HG02973 (cell line): Measurements from ENCODE around the gene IFNK.

Experiments used
- ATAC-seq: cut with Tn5 transposase; IDR thresholded peaks from one replicate; pipeline ENCODE4 v1.9.1; 2021; ENCODE audit warnings: moderate library complexity; ENCODE audit not compliant: unreplicated experiment

The IFNK gene

DNA sequence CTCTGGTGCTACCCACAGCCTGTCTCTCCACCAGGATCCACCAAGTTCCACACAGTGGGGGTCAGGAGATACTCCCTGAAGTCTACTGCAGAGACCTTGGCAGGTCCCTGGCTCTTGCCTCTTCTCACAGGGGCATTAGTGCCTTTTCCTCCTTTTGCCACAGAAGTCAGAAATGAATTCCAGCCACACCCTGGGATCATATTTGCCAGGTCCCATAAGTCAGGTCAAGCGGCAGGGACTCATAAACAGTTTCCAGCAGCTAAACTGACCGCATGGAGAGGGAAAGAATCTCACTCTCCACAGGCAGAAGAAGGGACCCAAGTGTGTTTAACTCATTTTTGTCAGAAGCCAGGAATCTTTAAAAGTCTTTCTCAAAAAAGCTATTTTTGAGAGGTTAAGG, 13.3 kb upstream of the IFNK start:
- no peak for ATAC-seq

- no peak for ATAC-seq
Measured at GRCh38 chr9:27511771-27512170, 12.3 kb upstream of the IFNK start.

GRCh38 chr9:27514551-27514950, 9.5 kb upstream of the IFNK start:
- ATAC-seq, result no peak

- no peak for ATAC-seq
Measured at GRCh38 chr9:27518006-27518405, 6.1 kb upstream of the IFNK start.

- no peak for ATAC-seq
Measured at GRCh38 chr9:27518809-27519208, 5.3 kb upstream of the IFNK start.

GRCh38 chr9:27519466-27520465, 4.3 kb upstream of the IFNK start:
- no peak for ATAC-seq

GRCh38 chr9:27520986-27521385, 3.1 kb upstream of the IFNK start:
- ATAC-seq, result no peak

DNA sequence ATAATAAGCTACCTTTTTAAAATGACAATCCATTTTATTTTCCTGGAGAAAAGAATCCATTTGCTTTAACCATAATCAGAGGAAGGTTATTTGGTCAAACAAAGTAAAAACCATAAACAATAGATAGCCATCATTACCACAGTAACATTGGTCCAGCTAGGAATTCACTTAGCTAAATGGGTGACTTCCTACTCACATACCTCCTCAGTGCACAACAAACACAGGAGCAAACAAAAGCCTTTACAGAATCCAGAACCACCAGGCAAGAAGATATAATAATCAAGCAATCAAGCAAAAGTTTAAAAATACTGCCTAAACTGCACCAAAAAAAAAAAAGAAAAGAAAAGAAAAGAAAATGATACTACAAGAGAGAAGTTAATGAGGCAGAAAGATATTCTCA, 949 bp upstream of the IFNK start:
- no peak for ATAC-seq

GRCh38 chr9:27527702-27528075, 3.6 kb downstream of the IFNK start:
- no peak for ATAC-seq

DNA sequence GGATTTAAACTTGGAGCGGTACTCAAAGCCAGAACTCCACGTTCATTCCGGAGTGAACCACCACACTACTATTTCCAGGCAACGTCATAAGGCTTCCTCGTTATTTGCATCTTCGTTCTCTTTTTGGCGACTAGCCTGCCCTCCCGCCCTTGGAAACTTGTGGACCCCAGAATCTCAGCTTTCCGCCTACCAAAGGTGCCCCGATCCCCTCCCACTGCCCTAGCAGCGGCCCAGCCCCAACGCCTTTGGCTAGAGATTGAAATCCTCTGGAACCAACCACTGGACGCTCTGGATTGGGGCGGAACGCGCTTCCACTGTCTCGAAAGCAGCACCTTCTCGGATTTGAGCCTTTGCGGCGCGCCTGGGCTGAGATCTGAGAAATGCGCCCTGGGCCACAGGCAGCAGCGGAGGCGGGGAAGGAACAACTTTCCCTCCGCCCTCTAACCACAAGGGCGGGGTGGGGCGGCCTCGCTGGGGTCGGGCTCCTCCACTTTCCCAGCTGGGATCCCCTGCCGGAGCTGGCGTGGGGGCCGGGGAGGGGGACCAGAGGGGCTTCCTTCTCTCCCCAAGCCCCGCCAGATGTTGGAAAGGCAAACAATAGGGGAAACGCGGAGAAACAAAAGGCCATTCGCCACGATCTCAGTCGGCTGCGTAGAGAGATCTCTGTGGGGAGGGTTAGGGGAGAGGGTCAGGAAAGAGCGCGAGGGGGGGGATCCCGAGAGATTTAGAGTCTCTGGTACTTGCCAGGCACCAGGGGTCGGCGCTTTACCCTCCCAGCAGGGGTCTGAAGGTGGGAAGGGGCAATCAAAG, 4.2 kb downstream of the IFNK start:
- peak; percentile 47 for ATAC-seq

DNA sequence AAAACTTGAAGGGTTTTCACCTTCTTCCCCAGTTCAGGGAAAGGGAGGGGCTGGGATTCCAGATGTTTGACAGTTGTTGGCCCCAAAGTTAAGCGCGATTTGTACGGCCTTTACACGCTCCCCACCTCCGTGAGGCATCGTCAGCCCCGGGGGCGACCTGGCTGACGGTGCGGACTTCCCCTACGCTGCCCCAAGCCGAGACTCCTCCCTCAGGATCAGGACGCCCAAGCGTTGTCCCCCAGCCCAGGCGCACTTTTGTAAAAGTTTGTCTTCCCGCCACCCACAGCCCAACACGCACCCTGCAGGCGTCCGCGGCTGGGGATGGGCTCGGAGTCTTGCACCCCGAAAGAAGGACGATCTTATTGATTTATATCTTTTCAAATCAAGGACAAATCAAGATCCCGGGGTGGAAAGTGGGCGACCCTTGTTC, 4.8 kb downstream of the IFNK start:
- peak; percentile 45 for ATAC-seq

DNA sequence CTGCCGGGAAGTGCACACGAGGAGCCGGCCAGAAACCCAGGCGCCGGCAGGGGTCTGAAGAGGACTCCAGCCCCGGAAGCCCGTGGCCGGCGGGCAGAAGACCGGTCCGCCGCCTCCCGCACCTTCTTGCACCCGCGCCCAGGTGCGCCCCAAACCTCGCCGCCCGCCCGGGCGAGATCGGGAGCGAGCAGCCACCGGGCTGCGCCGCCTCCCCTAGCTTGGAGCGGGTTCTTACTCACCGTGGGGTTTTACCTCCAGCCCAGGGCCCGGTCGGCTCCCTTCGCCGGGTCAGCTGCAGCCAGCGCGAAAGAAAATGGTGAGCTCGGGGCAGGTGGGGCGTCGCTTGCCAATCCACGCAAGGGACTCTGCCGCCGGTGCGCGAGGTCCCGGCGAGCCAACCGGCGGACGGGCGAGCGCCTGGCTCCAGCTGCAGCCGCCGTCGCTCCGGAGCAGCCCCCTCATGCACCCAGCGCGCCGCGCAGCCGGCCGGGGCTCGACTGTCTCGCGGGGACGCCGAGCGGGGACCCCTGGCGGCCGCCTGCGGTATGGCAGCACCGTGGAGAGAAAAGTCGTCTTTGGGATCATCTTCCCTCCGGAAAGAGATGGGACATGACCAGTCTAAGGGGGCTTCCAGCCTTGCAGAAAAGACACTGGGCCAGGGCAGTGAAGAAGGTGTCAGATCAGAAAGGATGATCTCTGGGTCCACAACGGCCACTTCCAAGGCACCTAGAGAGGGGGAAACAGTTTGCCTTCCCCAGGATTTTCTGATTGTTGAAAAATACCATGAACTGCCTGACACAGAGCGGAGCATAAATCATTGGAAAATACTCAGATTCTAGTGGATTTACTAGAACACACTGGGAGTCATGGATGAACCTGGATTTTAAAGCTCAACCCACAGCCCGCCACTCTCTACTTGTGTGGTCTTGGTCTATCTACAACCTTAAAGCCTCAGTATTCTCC, 5.5 kb downstream of the IFNK start, which contains the start of gene MOB3B:
Gene MOB3B (minus strand): TSS at position 499 of the 963 bp plus-strand sequence. CDS start 74,264 bp downstream, outside the sequence.
- ATAC-seq, result peak; percentile 75

DNA sequence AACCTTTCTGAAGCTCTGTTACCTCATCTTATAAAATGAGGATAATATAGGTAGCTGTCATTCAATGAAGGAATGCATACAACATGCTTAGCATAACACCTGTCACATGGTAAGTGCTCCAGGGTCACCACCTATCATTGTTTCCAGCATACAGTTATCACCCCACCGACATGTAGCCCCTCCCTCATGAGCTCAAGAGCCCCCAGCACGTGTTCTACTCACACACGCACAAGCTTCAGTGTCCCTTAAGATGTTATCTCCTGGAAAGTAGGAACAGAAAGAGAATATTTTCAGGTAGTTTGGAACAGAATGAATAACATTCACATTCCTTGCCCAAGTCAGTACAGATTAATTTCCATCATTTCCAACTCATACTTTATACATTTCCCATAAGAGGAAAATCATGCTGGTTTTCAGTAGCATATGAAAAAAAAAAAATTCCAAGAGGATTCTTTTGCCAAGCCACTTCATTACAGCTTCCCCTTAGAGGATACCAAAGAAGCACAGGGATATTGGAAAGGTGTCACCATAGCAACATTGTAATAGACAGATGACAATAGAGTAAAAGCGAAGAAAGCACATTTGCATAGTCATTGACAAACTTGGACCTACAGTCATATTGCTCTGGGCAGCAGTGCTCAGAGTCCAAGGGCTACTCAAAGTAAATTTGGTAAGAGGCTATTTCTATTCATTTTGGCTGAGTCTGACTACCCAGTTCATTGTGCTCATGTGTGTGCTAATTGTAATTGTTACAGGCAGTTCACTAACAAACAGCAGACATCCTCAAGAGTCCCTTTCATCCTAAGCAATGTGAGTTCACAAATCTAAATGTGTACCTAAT, 7.0 kb downstream of the IFNK start:
- ATAC-seq, result no peak

GRCh38 chr9:27532046-27532445, 8.0 kb downstream of the IFNK start:
- ATAC-seq, result no peak

GRCh38 chr9:27533311-27533710, 9.2 kb downstream of the IFNK start:
- ATAC-seq, result no peak

DNA sequence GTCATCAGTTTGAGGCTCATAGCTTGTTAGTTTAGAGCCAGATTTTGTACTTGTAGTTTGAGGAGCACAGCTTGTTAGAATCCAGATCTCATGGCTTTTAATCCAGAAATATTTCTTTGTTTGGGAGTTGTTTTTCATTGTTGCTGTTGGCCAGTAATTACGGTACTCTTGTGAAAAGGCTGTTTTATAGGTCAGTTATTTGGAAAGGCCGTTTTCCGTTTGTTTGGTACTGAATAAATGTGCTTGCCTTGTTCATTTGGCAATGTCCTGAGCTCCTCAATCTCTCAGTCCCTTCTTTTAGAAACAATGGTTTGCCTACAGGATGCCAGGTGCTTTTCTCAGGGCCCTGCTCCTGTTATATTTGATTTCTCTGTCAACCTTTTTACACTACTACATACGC, 10.0 kb downstream of the IFNK start:
- ATAC-seq, result no peak

GRCh38 chr9:27534658-27535209, 10.6 kb downstream of the IFNK start:
- ATAC-seq, result no peak

DNA sequence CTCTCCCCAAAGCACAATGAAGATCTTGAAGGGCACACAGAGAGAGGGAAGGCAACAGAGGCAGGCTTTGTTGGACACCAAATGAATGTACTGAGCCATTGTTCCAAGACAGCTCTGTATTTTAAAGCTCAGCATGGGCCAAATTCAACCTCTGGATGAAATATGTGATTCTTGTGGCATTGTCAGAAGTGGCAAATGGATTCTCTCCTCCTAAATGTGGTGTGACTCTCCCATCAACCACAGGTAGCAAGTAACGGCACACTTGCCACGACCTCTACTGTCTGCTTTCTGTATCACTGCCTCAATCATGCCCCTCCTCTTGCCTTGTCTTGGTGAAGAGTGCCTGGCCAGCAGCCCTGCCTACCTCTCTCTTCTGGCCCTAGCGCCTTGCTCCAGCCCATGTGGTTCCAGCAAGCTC, 11.6 kb downstream of the IFNK start:
- ATAC-seq, result no peak

DNA sequence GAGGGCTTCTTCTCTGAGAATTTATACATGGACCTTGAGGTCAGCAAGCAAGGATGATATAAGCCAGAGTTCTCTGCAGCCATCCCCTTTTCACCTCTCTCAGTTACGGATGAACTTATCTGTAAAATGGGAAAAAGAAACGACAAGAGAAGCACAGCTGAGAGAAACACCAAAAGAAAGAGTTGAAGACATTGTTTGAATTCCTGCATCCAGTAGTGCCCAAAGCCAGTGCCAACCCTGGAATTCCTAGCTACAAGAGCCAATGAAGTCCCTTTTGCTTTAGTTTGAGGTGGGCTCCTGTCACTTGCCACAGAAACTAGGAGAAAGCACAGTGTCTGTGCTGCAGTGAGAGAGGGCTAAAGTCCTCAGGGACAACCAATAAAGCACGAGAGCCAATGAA, 12.1 kb downstream of the IFNK start:
- ATAC-seq, result no peak
